Measurements from ENCODE around the gene TRIM41. TPM values are rescaled to one million over a fixed set of nuclear protein-coding genes. Genes with fewer than 3 reads are reported as not detected.
"Not testable (repeated sequence)": the region's sequence is repeated elsewhere in the genome, so short reads cannot be mapped to it uniquely, and the experiment has no call there.

TRIM41 gene
- total RNA-seq, 1 experiment from 2014 or later = 23.6 TPM

GRCh38 chr5:181267291-181267904, 44.3 kb downstream of the TRIM41 start:
- not testable (repeated sequence) for DNase-seq; H3K9me2 ChIP-seq (replicated peaks; ENCODE audit: insufficient read depth, low read length); H3K9ac ChIP-seq (ENCODE audit: low read length); H3K4me3 ChIP-seq (ENCODE audit: low read length); H2AFZ ChIP-seq (ENCODE audit: low read length); H3K4me1 ChIP-seq (ENCODE audit: low read length); H3K4me2 ChIP-seq (ENCODE audit: low read depth, low read length, poor library complexity, severe bottlenecking); H3K36me3 ChIP-seq (ENCODE audit: insufficient read depth, low read length); H3K79me2 ChIP-seq (ENCODE audit: low read length); H3K9me3 ChIP-seq (ENCODE audit: low read length); H3K27me3 ChIP-seq (ENCODE audit: low read length); H3K27ac ChIP-seq (ENCODE audit: low read length); H4K20me1 ChIP-seq (ENCODE audit: insufficient read depth, low read depth, low read length)

GRCh38 chr5:181267907-181268306, 44.8 kb downstream of the TRIM41 start:
- not testable (repeated sequence) for DNase-seq; H3K4me2 ChIP-seq (ENCODE audit: low read depth, low read length, poor library complexity, severe bottlenecking); H3K27ac ChIP-seq (ENCODE audit: low read length); H3K79me2 ChIP-seq (ENCODE audit: low read length); H3K9ac ChIP-seq (ENCODE audit: low read length); H3K9me3 ChIP-seq (ENCODE audit: low read length); H4K20me1 ChIP-seq (ENCODE audit: insufficient read depth, low read depth, low read length); H3K4me1 ChIP-seq (ENCODE audit: low read length); H3K4me3 ChIP-seq (ENCODE audit: low read length); H3K27me3 ChIP-seq (ENCODE audit: low read length); H2AFZ ChIP-seq (ENCODE audit: low read length); H3K36me3 ChIP-seq (ENCODE audit: insufficient read depth, low read length); H3K9me2 ChIP-seq (replicated peaks; ENCODE audit: insufficient read depth, low read length)

GRCh38 chr5:181271081-181271480, 48.0 kb downstream of the TRIM41 start:
- no peak overlapping the region for H3K9ac ChIP-seq (ENCODE audit: low read length)
- DNase-seq = no peak
- H3K27ac ChIP-seq (ENCODE audit: low read length) = no peak overlapping the region
- H3K27me3 ChIP-seq (ENCODE audit: low read length) = no peaks in the 10 kb centered on the region
- no peak overlapping the region for H2AFZ ChIP-seq (ENCODE audit: low read length)
- no peaks in the 10 kb centered on the region for H3K36me3 ChIP-seq (ENCODE audit: insufficient read depth, low read length)
- H3K4me2 ChIP-seq (ENCODE audit: low read depth, low read length, poor library complexity, severe bottlenecking) = no peak overlapping the region
- H3K4me3 ChIP-seq (ENCODE audit: low read length) = no peak overlapping the region
- H3K4me1 ChIP-seq (ENCODE audit: low read length) = no peaks in the 10 kb centered on the region
- no peaks in the 10 kb centered on the region for H3K9me3 ChIP-seq (ENCODE audit: low read length)
- H3K9me2 ChIP-seq (replicated peaks; ENCODE audit: insufficient read depth, low read length) = no peaks in the 10 kb centered on the region
- H4K20me1 ChIP-seq (ENCODE audit: insufficient read depth, low read depth, low read length) = peaks cover 2% of the 10 kb centered on the region; the same call in 1 of the 2 replicates
- no peaks in the 10 kb centered on the region for H3K79me2 ChIP-seq (ENCODE audit: low read length)

DNA sequence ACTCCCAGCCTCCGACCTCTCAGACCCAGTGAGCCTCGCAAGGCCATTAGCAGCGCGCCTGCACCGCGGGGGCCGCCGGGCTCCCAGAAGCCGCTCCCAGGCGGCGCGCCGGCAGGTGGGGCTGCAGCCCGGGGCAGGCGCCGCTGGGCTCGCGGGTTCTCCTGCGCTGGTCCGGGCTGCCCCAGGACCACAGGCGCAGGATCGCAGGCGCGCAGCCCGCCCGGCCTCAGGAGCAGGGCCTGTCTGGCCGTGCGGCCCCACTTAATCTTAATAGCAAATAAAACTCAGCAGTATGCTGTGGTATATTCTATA, 50.3 kb downstream of the TRIM41 start:
- H2AFZ ChIP-seq (ENCODE audit: low read length); H3K27me3 ChIP-seq (ENCODE audit: low read length); H3K9me3 ChIP-seq (ENCODE audit: low read length); H3K36me3 ChIP-seq (ENCODE audit: insufficient read depth, low read length); H3K4me2 ChIP-seq (ENCODE audit: low read depth, low read length, poor library complexity, severe bottlenecking); H3K9me2 ChIP-seq (replicated peaks; ENCODE audit: insufficient read depth, low read length); H3K4me1 ChIP-seq (ENCODE audit: low read length); H3K4me3 ChIP-seq (ENCODE audit: low read length); H3K9ac ChIP-seq (ENCODE audit: low read length); H3K27ac ChIP-seq (ENCODE audit: low read length); H4K20me1 ChIP-seq (ENCODE audit: insufficient read depth, low read depth, low read length); H3K79me2 ChIP-seq (ENCODE audit: low read length); DNase-seq: not testable (repeated sequence)

DNA sequence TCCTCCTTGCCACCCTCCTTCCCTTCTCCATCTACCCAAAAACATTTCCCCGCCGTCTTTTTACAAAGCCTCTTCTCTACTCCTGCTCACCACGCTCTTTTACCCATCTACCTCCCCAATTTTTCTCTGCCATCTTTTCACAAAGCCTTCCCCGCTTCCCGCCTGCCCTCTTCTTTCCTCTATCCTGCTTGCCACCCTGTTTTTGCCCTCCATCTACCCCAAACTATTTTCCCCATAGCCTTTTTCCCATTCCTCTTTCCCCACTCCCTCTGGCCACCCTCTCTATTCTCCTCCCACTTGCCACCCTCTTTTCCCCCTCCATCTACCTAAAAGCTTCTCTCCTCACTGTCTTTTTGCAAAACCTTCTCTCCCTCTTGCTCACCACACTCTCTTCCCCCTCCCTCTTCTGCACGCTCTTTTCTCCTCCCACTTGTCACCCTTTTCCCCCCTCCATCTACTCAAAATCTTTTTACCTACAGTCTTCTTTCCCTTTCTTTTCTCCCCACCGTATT, 57.2 kb downstream of the TRIM41 start:
- H3K4me1 ChIP-seq (ENCODE audit: low read length) = no peaks in the 10 kb centered on the region
- H3K9me3 ChIP-seq (ENCODE audit: low read length) = no peaks in the 10 kb centered on the region
- no peak overlapping the region for H3K4me3 ChIP-seq (ENCODE audit: low read length)
- no peaks in the 10 kb centered on the region for H3K36me3 ChIP-seq (ENCODE audit: insufficient read depth, low read length)
- no peaks in the 10 kb centered on the region for H3K9me2 ChIP-seq (replicated peaks; ENCODE audit: insufficient read depth, low read length)
- no peak overlapping the region for H3K4me2 ChIP-seq (ENCODE audit: low read depth, low read length, poor library complexity, severe bottlenecking)
- H3K27me3 ChIP-seq (ENCODE audit: low read length) = no peaks in the 10 kb centered on the region
- no peaks in the 10 kb centered on the region for H4K20me1 ChIP-seq (ENCODE audit: insufficient read depth, low read depth, low read length)
- no peak overlapping the region for H3K27ac ChIP-seq (ENCODE audit: low read length)
- no peak overlapping the region for H3K9ac ChIP-seq (ENCODE audit: low read length)
- H3K79me2 ChIP-seq (ENCODE audit: low read length) = no peaks in the 10 kb centered on the region
- no peak overlapping the region for H2AFZ ChIP-seq (ENCODE audit: low read length)
- no peak for DNase-seq

DNA sequence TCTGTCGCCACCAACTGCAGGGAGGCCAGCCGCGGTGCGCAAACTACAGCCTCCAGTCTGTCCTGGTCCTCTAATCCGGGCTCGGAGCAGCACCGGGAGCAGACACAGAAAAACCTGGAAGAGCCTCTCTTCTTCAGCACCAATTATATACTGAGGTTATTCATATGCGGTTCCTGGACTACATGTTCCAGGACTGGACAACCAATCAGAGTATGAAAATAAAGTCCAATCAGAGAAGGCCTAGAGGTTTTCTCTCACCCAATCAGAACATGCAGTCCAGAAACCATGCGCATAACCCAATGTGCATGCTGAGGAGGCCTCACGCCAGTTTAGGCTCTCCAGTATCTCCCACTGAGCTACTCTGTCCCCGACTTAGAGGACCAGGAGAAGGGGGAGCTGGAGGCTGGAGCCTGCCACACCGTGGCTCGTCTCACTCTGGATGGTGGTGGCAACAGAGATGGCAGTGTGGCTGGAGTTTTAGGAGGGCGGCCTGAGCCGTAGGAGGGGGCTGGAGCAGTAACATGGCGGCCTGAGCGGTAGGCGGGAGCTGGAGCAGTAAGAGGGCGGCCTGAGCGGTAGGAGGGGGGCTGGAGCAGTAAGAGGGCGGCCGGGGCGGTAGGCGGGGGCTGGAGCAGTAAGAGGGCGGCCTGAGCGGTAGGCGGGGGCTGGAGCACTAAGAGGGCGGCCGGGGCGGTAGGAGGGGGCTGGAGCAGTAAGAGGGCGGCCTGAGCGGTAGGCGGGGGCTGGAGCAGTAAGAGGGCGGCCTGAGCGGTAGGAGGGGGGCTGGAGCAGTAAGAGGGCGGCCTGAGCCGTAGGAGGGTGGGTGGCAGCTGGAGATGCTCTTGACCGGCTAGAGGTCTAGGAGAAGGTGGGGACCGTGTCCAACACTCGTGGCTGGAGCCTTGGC, 58.2 kb downstream of the TRIM41 start:
- no peaks in the 10 kb centered on the region for H3K9me2 ChIP-seq (replicated peaks; ENCODE audit: insufficient read depth, low read length)
- no peaks in the 10 kb centered on the region for H3K36me3 ChIP-seq (ENCODE audit: insufficient read depth, low read length)
- H3K79me2 ChIP-seq (ENCODE audit: low read length) = no peaks in the 10 kb centered on the region
- no peak overlapping the region for H3K9ac ChIP-seq (ENCODE audit: low read length)
- no peak overlapping the region for H3K4me2 ChIP-seq (ENCODE audit: low read depth, low read length, poor library complexity, severe bottlenecking)
- no peak overlapping the region for H3K27ac ChIP-seq (ENCODE audit: low read length)
- H3K4me1 ChIP-seq (ENCODE audit: low read length) = no peaks in the 10 kb centered on the region
- DNase-seq = no peak
- H3K9me3 ChIP-seq (ENCODE audit: low read length) = no peaks in the 10 kb centered on the region
- H4K20me1 ChIP-seq (ENCODE audit: insufficient read depth, low read depth, low read length) = no peaks in the 10 kb centered on the region
- H3K27me3 ChIP-seq (ENCODE audit: low read length) = no peaks in the 10 kb centered on the region
- H2AFZ ChIP-seq (ENCODE audit: low read length) = no peak overlapping the region
- no peak overlapping the region for H3K4me3 ChIP-seq (ENCODE audit: low read length)

DNA sequence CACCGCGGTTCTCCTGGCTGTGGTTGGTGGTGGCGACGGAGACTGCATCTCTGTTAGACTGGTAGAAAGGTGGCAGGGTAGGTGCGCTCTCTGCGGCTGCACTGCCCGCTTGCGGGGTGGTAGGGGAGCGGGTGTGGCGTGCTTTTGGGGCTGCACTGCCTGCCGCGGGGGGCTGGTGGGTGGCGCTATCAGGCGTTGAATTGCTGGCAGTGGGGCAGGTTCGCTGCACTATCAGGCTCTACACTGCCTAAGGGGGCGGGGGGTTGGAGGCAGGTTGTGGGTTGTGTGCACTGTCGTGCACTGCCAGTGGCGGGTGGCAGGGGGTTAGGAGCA, 58.9 kb downstream of the TRIM41 start:
- Histone ChIP-seq H4K20me1 (ENCODE audit: insufficient read depth, low read depth, low read length) (no peaks in the 10 kb centered on the region), H3K79me2 (ENCODE audit: low read length) (no peaks in the 10 kb centered on the region), H3K27me3 (ENCODE audit: low read length) (no peaks in the 10 kb centered on the region), H3K4me1 (ENCODE audit: low read length) (no peaks in the 10 kb centered on the region; the same call in 1 of the 2 replicates), H3K4me3 (ENCODE audit: low read length) (no peak overlapping the region), H3K36me3 (ENCODE audit: insufficient read depth, low read length) (no peaks in the 10 kb centered on the region), H3K9me2 (replicated peaks; ENCODE audit: insufficient read depth, low read length) (no peaks in the 10 kb centered on the region), H2AFZ (ENCODE audit: low read length) (no peak overlapping the region), H3K9ac (ENCODE audit: low read length) (no peak overlapping the region), H3K4me2 (ENCODE audit: low read depth, low read length, poor library complexity, severe bottlenecking) (no peak overlapping the region), H3K27ac (ENCODE audit: low read length) (no peak overlapping the region), H3K9me3 (ENCODE audit: low read length) (no peaks in the 10 kb centered on the region)
- DNase-seq = no peak

DNA sequence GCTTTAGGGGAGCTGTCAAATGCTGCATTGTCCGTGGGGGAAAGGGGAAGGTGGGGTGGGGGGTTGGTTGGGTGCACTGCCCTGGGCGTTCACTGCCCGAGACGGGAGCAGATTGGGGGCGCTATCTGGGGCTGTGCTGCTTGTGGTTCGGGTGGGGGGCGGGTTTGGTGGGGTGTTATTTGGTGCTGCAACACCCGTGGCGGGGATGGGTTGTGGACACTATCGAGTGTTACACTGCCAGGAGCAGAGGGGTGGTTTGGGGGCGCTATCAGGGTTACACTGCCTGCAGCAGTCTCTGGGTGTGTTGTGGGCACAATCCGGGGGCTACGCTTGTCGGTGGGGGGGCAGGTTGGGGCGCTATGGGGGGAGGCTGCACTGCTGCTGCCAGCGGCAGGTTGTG, 59.3 kb downstream of the TRIM41 start:
- H3K4me2 ChIP-seq (ENCODE audit: low read depth, low read length, poor library complexity, severe bottlenecking); H3K27me3 ChIP-seq (ENCODE audit: low read length); H3K9me3 ChIP-seq (ENCODE audit: low read length); H3K9ac ChIP-seq (ENCODE audit: low read length); H2AFZ ChIP-seq (ENCODE audit: low read length); H3K36me3 ChIP-seq (ENCODE audit: insufficient read depth, low read length); H3K79me2 ChIP-seq (ENCODE audit: low read length); H3K27ac ChIP-seq (ENCODE audit: low read length); H3K4me1 ChIP-seq (ENCODE audit: low read length); DNase-seq; H3K9me2 ChIP-seq (replicated peaks; ENCODE audit: insufficient read depth, low read length); H4K20me1 ChIP-seq (ENCODE audit: insufficient read depth, low read depth, low read length); H3K4me3 ChIP-seq (ENCODE audit: low read length): not testable (repeated sequence)
